ENCODE measurements around the gene CP. TPM values are rescaled to one million over a fixed set of nuclear protein-coding genes. Genes with fewer than 3 reads are reported as not detected.
A peak's percentile ranks its signal among the peaks of the same experiment; 100 is the strongest.

The CP gene
- total and polyA plus RNA-seq, 9 of the 15 experiments (the other 6 are each of a cell fraction or from before 2014, with no cell fraction given), result 0.30 to 0.75 TPM; not detected in 7

GRCh38 chr3:149180057-149180573, 41.5 kb downstream of the CP start (continued):
- TF ChIP-seq RB1 (IDR thresholded peaks at IDR 0.05; ENCODE audit: low read depth), result no peak
- no peak for TF ChIP-seq FOXJ3 (CRISPR knock-in tag; IDR thresholded peaks at IDR 0.05)
- no peak for TF ChIP-seq RBM14 (IDR thresholded peaks at IDR 0.05; ENCODE audit: borderline replicate concordance, insufficient read depth, low read depth, low read length)
- peak; percentile 57 to 73 for TF ChIP-seq E2F6 (IDR thresholded peaks at IDR 0.05; ENCODE audit: borderline replicate concordance in 1 of 2, extremely low read depth in 1 of 2, insufficient read depth in 1 of 2, insufficient read length in 1 of 2, low read depth in 1 of 2, low read length in 1 of 2, poor library complexity in 1 of 2, severe bottlenecking in 1 of 2)
- no peak for TF ChIP-seq SMC3 (conservative IDR thresholded peaks at IDR 0.05; ENCODE audit: insufficient read depth, low read depth, low read length)
- no peak for TF ChIP-seq ESRRB (CRISPR knock-in tag; IDR thresholded peaks at IDR 0.05; ENCODE audit: borderline replicate concordance)
- no peak for TF ChIP-seq HEY1 (CRISPR knock-in tag; IDR thresholded peaks at IDR 0.05; ENCODE audit: borderline replicate concordance)
- TF ChIP-seq GATAD2B (IDR thresholded peaks at IDR 0.05; ENCODE audit: borderline replicate concordance), result no peak
- no peak for TF ChIP-seq ZNF311 (CRISPR knock-in tag; IDR thresholded peaks at IDR 0.05)
- peak; percentile 95 for TF ChIP-seq MITF (IDR thresholded peaks at IDR 0.05)
- TF ChIP-seq KLF6 (CRISPR knock-in tag; IDR thresholded peaks at IDR 0.05; ENCODE audit: borderline replicate concordance), result peak; percentile 23; the same call in 1 of the 2 replicates
- TF ChIP-seq LEF1 (IDR thresholded peaks at IDR 0.05), result no peak
- no peak for TF ChIP-seq BRF1 (IDR thresholded peaks at IDR 0.05; ENCODE audit: borderline replicate concordance, extremely low read depth, insufficient read length)
- TF ChIP-seq ZKSCAN3 (CRISPR knock-in tag; IDR thresholded peaks at IDR 0.05), result no peak
- no peak for TF ChIP-seq ZNF146 (CRISPR knock-in tag; IDR thresholded peaks at IDR 0.05; ENCODE audit: unreplicated experiment)
- peak; percentile 77 for TF ChIP-seq DIDO1 (tag; IDR thresholded peaks at IDR 0.05; ENCODE audit: low read depth)
- TF ChIP-seq GABPB1 (CRISPR knock-in tag; IDR thresholded peaks at IDR 0.05), result no peak
- peak; percentile 71 for TF ChIP-seq EP400 (IDR thresholded peaks at IDR 0.05)
- TF ChIP-seq FOXP1 (CRISPR knock-in tag; IDR thresholded peaks at IDR 0.05), result no peak
- no peak for TF ChIP-seq EZH2 (IDR thresholded peaks at IDR 0.05; ENCODE audit: borderline replicate concordance, low read depth, low read length)
- no peak for TF ChIP-seq HOMEZ (CRISPR knock-in tag; IDR thresholded peaks at IDR 0.05)
- no peak for TF ChIP-seq ZNF184 (CRISPR knock-in tag; IDR thresholded peaks at IDR 0.05)
- TF ChIP-seq GABPB2 (CRISPR knock-in tag; conservative IDR thresholded peaks at IDR 0.05), result no peak
- TF ChIP-seq USF2 (CRISPR knock-in tag; IDR thresholded peaks at IDR 0.05), result no peak
- no peak for TF ChIP-seq CBX8 (IDR thresholded peaks at IDR 0.05; ENCODE audit: borderline replicate concordance, extremely low read depth, low read depth, low read length, poor library complexity, severe bottlenecking)
